Hematopoietic multipotent progenitor cell treated with erythropoietin and hydrocortisone succinate and interleukin-3 and kit ligand, for 15 days (in vitro differentiated cells): Measurements from ENCODE around the gene SARS2.
"Not testable (repeated sequence)": the region's sequence is repeated elsewhere in the genome, so short reads cannot be mapped to it uniquely, and the experiment has no call there.

Source experiments
- DNase-seq: peaks from one replicate; pipeline ENCODE4 v3.0.0-alpha.2; 2015; ENCODE audit warnings: low spot score

SARS2 gene

DNA sequence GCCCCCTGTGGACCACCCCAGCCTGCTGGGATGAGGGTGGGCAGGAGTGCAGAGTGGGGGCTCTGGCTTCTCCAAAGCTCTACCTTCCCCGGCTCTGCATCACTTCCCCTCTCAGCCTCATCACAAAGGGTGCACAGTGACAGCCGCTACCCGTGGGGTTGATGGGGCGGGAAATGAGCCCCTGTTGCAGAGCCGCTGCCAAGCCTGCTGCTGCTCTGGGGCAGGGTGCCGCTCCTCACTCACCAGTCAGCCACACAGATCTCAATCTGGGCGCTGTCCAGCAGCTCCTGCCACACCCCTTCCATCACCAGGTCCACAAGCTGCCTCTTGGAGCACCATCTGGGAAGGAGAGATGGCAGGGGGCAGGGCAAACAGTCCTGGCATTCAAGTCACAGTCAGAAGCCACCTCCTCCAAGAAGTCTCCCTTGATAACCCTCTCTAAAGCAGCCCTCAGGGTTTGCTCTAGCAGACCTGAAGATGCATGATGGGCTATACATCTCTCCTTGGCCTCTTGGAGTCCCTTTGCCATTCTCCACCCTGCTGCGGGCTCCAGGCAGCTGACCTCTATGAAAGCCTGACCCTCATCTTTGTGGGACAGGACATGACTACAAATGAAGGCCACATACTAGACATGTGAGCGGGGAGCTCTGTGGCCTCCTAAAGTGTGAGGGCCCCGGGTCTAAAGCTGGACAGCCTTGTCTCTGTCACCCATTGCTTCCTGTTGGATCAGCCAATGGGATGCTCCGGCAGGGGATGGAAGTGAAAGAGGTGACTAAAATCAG lies 15.9 kb upstream of the SARS2 start:
- DNase-seq: no peak

DNA sequence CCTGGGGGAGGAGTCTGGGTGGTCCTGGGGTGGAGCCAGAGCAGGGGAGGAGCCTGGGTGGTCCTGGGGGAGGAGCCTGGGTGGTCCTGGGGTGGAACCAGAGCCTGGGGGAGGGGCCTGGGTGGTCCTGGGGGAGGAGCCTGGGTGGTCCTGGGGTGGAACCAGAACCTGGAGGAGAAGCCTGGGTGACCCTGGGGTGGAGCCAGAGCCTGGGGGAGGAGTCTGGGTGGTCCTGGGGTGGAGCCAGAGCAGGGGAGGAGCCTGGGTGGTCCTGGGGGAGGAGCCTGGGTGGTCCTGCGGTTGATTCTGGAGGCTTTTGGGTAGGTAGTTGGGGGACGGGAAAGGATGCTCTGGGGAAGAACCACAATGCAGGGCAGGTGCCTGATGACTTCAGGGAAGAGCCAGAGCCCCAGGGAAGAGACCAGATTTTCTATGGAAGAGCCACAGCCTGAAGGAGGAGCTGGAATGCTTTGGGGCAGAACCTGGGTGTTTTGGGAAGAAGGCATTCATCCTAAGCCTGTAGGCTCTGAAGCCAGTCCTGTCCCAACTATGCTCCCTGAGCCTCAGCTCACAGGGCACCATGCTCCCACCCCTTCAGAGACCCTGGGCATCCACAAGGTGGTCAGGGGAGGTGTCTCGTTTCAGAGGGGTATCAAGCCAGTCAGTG lies 15.1 kb upstream of the SARS2 start:
- DNase-seq: no peak

DNA sequence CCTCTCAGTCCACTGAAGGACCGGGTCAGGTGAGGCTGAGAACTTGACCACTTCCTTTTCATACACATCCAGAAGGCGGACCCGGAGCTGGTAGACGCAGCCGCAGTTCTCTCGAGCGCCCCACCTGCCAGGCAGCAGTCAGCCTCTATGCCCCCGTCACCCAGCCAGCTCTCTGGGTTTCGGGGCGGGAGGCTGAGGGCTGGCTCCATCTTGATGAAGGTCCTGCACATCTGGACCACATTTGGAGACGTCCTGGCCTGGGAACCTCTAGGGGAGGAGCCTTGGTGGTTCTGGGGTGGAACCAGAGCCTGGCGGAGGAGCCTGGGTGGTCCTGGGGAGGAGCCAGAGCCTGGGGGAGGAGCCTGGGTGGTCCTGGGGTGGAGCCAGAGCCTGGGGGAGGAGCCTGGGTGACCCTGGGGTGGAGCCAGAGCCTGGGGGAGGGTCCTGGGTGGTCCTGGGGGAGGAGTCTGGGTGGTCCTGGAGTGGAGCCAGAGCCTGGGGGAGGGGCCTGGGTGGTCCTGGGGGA lies 14.5 kb upstream of the SARS2 start:
- no peak for DNase-seq

DNA sequence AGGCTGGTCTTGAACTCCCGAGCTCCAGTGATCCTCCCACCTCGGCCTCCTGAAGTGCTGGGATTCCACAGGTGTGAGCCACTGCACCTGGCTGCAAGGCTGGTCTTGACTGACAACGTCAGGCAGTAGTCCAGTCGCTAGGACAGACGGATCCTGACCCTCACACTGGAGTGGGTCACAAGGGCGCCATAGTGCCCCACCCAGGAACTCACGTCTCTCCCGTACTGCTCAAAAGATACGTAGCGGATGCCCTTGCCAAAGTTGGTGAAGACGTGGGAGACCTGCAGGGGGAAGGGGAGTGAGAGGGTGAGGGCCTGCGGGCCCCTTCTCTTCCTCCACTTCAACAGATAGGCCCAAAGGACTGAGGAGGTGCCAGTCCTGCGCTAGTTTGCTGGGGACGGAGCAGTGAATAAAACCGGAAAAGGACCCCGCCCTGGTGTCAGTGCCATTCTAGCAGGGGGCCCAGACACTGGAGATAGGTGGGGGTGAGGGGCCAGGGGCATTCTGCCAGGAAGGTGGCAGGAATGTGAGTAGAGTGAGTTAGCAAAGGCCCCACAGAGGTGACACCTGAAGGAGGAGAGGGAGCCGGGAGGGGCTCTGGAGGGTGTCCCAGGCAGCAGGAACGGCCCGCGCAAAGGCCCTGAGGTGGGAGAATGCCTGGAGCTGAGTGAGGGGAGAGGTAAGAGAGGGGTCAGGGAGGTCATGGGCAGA lies 12.1 kb upstream of the SARS2 start:
- no peak for DNase-seq

DNA sequence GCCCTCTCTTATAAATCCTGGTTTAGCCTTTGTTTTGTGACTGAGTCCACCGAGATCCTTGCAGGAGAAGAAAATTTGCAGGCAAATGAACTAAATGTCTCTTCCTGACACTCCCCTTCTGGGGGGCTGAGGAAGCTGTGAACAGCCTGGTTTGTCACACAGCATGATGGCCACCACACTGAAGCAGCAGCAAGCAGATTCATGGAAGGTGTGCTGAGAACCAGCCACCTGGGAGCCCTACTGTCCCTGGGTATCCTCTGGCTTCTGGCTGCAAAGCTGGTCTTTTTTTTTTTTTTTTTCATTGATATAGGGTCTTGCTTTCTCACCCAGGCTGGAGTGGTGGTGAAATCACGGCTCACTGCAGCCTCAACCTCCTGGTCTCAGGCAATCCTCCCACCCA lies 11.4 kb upstream of the SARS2 start:
- no peak for DNase-seq

DNA sequence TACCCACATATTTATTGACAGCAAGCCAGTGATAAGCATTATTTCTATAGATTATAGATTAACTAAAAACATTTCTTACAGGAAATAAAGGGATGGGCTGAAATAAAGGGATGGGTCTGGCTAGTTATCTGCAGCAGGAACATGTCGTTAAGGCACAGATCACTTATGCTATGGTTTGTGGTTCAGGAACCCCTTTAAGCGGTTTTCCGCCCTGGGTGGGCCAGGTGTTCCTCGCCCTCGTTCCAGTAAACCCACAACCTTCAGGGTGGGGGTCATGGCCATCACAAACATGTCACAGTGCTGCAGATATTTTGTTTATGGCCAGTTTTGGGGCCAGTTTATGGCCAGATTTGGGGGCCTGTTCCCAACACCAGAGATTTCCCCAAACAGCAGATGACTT lies 10.9 kb upstream of the SARS2 start:
- not testable (repeated sequence) for DNase-seq

DNA sequence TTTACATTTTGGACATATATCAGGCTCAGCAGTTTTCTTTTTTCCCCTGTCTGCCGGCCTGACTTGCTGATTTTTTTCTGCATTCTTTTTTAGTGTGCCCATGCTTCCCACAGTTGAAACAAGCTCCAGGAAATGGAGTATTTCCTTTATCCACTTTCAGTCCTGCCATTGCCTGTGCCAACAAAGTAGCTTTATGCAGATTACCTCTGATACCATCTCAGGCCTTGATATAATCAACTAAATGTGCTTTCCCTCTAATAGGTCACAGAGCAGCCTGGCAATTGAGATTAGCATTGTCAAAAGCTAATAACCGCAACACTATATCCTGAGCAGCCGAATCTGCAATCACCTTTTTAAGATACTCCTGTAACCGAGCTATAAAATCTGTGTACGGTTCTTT lies 9.4 kb upstream of the SARS2 start:
- no peak for DNase-seq

DNA sequence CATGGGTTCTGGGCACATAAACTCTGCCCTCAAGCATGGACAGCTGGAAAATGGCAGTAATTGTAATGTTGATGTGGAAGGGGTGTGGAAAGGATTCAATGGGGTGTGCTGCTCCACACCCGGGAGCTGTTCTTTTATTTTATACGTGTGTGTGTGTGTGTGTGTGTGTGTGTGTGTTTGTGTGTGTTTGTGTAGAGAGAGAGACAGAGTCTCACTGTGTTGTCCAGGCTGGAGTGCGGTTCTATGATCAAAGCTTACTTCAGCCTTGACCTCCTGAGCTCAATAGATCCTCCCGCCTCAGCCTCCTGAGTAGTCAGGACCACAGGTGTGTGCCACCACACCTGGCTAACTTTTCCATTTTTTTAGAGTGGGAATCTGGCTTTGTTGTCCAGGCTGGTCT lies 3.0 kb upstream of the SARS2 start:
- DNase-seq: no peak

DNA sequence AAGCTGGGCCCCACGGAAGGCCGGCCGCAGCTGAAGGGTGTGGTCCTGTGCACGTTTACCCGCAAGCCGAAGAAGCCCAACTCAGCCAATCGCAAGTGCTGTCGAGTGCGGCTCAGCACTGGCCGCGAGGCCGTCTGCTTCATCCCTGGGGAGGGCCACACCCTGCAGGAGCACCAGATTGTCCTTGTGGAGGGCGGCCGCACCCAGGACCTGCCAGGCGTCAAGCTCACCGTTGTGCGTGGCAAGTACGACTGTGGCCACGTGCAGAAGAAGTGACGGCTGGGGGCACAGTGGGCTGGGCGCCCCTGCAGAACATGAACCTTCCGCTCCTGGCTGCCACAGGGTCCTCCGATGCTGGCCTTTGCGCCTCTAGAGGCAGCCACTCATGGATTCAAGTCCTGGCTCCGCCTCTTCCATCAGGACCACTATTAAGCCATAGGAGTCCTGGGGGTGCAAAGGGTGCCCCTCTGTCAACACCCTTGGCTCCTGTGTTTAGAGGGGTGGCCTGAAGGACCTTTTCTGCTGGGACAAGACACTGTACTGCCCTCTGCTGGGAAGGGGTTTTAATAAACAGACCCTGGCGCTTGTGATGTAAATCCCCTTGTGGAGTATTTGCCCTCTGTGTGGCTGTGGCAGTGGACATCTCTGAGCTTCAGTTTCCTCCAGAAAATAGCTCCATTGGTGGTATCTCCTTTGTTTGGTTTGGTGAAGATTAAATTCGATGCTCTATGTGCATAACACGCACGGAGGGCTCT lies 2.0 kb upstream of the SARS2 start:
- peak; percentile 57 for DNase-seq

DNA sequence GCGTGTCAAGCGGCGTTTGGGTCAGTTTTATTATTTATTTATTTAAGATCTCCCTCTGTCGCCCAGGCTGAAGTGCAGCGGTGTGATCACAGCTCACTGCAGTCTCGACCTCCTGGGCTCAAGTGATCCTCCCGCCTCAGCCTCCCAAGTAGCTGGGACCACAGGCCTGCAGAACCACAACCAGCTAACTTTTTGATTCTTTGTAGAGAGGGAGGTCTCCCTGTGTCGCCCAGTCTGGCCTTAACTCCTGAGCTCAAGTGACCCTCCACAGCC lies 894 bp upstream of the SARS2 start:
- no peak for DNase-seq

DNA sequence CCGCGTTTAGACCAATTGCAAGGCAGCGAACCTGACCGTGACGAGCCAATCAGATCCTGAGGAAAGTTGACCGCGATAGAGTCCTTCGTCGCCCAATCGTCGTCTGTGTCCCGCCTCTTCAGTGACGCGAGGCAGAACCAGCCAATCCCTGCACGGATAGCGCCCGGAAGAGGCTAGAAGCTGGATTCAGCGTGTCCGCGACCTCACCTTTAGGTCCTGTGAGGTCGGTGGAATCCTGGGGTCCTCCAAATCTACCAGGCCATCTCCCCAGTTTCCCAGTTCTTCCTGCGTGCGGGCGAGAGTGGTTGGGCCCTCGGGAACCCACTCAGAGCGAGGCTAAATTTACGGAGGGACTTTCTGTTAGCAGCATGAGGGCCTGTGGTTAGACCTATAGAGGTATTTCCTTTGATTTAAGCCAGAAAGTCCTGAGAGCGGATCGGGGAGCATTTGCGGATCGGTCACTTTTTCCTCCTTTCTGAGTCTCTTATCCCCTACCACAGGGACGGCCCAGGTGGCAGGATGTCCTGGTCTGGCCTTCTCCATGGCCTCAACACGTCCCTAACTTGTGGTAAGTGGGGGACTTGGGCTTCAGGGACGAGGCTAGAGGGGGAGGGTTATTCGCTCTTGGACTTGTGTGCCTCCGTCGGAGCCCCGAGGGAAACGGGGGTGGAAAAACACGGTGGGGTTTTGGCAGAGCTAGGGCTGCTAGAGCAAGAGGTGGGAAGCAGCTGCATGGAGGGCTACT lies 385 bp upstream of the SARS2 start, which contains the start of gene MRPS12:
MRPS12 (plus strand) TSS at position 169 of the 745 bp plus-strand sequence; CDS start at position 520, 351 bp downstream.
- peak; percentile 100 for DNase-seq

DNA sequence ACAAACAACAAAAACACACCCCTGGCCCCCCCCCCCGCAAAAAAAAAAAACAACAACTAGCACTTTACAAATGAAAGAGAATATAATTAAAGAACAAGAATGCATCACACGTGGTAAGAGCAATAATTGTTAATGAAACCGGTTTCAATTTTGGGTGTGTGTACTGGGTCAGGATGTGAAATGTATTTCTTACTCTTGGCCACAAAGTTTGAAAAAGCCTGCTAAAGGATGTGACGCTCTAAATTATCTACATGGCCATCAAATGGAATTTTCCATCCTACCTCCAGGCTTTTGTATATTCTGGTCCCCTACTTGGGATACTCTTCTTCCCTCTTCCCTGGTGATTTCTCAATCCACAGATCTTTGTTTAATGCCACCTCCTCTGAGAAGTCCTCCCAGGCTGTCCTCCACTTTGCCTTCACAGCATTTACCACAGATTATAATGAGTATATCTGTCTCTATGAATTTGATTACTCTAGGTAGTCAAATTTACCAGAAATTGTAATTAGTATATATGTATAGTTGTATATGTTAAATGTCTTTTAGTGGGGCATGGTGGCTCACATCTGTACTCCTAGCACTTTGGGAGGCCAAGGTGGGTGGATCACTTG lies 2.1 kb downstream of the SARS2 start:
- DNase-seq: no peak

DNA sequence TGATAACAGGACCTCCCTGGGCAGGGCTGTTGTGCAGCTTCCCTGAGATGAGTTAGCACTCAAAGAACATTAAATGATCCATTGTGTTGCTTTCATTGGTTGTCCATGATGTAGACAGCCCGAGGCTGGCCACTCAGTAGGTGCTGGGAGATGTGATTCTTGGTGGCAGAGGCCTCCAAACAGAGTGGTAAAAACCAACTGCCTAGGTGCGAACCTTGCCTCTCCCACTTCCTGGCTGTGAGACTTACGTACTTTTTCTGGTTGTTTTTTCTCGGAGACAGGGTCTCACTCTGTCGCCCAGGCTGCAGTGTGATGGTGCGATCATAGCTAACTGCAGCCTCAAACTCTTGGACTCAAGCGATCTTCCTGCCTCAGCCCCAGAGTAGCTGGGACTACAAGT lies 6.2 kb downstream of the SARS2 start:
- DNase-seq: no peak

DNA sequence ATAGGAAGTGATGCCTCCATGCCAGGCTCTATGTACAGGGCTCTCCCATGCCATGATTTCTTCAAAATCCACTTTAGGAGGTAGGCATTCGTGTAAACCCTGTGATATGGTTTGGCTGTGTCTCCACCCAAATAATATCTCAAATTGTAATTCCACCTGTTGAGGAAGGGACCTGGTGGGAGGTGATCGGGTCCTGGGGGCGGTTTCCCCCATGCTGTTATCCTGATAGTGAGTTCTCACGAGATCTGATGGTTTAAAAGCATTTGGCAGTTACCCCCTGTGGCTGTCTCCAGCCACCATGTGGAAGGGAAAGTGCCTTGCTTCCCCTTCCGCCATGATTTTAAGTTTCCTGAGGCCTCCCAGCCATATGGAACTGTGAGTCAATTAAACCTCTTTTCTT lies 8.1 kb downstream of the SARS2 start:
- no peak for DNase-seq

DNA sequence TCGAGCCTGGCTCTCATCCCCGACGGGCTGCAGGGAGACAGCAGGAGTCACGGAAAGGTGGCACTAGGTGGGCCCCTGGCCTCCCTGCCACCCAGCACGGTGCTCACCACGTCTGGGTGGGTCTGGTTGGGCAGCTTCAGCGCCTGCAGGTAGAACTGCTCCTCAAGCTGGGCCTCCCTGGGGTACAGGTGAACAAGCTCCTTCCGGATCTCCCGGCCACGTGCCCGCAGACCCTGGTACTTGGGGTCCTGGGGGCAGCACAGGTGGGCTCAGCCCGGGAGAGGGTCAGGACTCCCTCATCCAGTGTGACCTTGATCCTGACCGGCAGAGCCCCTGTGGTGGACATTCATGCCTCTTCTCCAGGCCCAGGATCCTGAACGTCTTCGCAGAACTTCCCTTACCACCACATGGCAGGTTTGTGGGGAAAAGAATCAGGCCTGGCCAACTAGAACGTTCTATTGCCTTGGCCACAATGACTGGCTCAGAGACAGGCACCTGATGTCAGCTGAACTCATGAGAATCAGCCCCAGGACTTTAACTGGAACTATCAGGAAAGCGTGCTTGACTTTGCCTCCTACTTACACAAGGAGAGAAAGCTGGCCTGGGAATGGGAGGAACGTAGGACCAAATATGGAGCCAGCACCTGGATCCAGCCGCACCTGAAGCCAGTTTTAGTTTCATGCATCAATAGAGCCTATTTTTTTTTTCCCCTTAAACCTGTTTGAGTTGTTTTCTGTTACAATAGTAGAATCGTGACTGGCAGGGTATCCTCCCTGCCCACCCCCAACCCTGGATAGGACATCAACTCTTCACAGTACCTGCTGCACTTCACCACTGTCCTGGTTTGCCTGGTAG lies 8.9 kb downstream of the SARS2 start:
- DNase-seq: no peak

DNA sequence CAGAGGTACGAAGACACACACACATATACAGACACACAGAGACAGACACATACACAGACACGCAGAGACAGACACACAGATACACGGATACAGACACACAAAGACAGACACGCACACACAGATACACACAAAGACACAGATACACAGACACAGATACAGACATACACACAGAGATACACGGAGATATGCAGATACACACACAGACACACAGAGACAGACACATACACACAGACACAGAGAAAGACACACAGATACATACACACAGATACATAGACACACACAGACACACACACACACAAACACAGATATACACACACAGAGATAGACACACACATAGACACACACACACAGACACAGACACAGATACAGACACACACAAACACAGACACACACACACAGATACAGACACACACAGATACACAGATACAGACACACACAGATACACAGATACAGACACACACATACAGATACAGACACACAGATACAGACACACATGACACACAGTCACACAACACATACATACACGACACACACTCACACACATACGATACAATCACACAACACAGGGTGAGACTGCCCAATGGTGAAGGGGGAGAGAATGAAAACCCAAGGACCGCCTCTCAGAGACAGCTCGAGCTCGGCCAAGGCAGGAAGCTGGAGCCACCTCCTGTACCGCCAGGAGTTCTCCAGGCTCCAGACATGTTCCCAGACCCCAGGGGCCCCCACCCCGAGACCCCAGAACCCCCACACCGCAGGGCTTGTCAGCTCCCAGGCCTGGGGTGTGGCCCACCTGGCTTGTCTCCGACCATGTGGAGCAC lies 9.8 kb downstream of the SARS2 start:
- DNase-seq: no peak

DNA sequence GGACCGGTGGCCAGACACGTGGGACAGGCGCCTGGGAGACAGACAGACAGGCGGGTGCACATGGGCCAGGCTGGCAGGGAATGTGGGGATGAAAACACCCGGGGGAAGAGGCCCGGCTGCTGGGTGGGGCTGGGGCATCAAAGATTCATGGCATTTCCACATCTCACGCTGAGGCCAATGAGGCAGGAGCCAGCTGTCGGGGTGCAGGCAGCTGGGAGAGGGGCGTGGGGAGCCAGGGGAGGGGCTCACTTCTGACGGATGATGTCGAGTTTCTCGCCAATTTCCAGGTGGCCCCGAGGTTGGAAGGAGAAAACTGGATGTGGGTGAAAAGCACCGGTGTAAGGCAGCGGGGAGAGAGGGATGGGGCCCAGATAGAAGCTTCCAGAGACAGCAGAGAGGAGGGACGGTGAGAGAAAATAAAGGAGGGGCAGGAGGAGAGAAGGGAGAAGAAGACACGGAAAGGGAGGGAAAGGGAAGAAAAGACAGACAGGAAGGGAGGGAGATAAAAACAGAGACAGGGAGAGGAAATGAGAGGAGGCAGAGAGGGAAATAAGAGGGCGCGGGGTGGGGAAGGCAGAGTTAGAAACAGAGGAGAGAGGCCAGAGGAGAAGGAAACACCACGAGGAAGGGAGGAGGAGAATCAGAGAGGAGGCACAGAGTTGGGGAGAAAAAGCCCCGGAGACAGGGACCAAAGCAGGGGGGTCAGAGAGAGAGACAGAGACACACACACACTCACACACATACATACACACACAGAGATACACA lies 10.5 kb downstream of the SARS2 start:
- DNase-seq: no peak

DNA sequence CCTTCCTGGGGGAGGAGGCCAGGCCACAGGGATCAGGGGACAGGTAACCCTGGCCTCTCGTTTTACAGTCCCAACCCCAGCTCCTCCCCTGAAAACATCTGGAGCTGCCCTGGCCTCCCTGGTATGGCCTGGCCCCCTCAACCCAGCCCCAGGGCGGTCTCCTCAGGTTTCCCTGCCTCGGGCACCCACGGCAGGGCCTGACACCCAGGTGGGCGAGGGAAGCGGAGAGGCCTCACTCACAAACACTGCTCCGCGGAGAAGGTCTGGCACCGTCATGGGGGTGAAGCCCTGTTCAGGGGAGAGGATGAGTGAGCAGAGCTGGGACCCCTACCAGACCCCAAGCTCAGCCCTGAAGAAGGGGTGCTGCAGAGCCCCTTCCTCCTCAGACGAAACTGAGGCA lies 12.0 kb downstream of the SARS2 start:
- no peak for DNase-seq
